Activated gamma-delta T cell treated with anti-CD3 and anti-CD28 coated beads, Interleukin-2, amount 50 U/mL, for 16 hours (primary cell): ENCODE data around the gene CLDN1.

Source experiments
- DNase-seq: peaks from one replicate; pipeline ENCODE4 v3.0.0-alpha.2; 2020; ENCODE audit warnings: low read depth

CLDN1 gene

DNA sequence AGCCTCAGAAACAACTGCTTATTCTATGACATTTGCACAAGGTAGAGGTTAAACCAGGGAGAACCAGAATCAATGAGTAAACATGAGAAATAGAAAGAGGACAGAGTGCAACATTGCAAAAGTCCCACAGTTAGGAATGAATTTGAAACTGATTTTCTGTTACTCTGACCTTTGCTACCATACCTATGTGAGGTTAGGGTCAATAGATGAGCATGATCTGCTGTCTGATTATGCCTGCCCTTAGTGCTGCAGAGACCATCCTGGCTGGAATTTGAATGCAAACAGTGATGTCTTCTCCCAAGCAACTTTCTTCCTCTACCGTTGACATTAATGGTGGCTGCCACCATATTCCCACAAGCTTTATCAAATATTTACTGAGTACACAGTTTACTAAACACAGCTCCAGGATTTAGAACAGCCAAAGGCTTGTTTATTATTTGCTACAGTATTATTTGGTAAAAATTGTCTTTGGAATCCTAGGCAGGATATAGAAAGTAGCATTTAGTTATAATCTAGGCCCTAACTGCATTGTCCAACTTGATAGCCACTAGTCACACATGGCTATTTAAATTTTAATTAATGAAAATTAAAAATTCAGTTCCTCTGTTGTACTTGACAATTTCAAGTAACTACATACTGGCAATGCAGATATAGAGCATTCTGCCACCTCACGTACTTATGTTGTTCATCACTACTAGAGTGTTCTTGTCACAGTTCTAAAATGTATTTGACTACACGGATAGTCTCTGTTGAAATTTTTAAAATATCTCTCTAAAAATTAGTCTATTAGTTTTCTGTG is 8.9 kb upstream of the CLDN1 start:
- no peak for DNase-seq

DNA sequence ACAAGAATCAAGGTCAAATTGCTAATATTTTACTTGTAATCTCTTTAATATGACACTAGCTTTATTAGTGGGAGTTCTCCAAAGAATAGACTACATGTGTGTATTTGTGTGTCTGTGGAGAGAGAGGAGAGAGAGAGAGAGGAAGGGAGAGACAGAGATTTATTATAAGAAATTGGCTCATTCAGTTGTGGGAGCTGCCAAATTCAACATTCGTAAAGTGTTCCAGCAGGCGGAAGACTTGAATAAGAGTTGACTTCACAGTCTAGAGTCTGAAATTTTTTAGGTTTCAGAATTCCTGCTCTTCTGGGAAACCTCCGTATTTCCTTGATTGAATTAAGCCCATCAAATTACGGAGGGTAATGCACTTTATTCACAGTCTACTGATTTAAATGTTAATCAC is 4.7 kb upstream of the CLDN1 start:
- no peak for DNase-seq

DNA sequence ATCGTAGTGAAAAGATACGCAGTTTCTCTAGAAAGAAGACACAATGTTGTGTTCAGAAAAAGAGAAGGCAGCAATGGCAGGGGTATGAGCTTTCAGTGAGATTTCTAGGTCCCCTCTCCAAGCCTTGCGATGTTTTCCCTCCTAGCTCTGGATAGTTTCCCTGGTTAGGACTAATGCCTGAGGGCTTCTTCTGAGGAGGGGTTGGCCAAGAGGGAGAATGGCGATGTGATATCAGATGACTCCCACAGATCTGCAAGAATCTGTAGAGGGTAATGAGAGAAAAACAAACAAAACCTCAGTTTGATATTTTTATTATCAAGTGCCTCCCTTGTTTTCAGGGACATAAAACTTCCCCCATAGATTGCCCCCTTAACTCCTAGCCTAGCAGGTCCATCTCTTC is 4.1 kb upstream of the CLDN1 start:
- DNase-seq, result no peak

DNA sequence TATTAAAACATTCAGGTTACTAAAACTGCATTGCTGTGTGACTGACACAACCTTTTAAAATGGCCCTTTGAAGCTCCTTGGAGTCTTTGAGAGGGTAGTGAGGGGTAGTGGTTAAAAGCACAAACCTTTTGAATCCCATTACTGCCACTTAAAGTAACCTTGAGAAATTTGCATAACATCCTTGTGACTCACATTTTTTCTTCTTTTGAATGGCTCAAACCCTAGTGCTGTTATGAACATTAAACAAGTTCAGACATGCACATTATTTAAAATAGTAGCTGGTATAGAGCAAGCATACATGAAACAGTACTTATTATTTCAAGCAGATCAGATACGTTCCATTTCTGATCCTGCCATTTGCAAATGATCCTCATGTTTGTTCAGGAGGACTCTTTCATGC is 3.7 kb upstream of the CLDN1 start:
- DNase-seq, result no peak

DNA sequence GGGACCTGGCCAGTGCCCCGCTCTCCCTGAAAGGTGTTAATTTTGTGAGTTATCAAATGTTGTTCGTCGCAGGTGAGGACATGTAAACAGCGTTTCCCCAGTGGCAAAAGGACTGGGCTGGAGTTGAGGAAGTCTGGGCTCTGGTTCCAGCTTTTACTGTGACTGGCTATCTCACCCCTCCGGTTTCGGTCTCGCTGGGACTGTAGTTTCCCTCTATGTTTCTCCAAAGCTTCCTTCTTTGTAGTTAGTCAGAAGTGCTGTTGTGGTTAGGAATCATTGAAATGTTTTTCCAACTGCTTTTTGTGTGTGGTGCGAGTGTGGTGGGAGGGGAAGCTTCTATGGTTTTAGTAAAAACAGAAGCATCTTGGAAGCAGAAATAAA is 990 bp upstream of the CLDN1 start:
- DNase-seq, result no peak

DNA sequence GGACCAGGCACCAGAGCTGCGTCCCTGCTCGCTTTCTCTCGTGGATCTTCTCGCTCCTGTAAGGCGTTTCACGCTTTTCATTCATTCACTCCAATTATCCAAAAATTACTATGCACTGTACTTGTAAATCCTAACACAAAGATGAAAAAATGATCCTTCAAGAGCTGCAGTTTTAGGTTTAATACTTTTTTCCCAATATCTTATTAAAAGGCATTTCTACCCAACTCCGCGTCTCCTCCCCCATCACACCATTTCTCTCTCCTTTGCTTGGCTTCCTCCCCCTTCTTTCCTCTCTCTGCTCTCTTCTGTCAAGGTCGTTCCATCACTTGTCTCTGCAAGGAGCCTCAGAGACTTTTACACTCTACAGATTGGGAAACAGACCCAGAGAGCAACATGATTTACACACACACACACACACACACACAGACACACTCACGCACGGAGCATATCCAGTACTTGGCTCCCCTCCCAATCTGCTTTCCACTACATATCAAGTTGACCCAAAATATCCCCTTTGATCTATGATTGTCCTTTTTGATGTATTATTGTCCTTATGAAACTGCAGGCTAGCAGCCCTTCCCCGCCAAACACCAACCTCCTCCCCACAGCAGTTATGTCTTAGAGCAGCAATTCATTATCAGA is 479 bp upstream of the CLDN1 start:
- no peak for DNase-seq

DNA sequence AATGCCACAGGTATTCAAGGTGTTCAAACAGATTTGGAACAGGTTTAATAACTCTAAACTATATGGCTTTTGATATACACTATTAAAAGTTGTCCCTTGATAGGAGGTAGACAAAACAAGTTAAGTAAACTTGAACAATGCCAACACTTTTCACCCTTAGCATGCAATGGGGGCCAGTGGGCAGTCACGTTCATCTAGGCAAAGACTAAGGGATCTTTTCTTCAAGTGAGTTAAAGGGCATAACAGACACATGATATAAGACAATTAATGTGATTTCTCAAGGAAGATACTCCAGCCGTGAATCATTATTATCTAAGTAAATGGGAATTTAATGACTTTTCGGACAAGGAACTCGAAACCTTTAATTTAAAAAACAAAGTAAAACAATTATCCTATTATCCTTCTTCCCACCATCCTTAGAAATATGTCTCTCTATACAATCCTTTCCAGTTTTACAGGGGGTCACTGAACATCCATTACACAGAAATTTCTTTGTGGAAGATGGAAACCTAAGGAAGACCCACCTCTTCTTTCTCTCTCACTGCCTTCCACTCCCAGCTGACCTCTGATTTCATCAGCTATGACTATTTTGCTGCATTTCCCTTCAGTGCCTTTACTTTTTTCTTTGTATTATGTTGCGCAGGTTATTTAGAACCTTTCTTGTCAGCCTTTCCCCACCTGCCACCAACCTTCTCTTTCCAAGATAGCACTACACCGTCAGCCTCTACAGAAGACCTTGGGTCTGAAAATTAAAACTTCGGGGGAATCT is 1.5 kb downstream of the CLDN1 start:
- DNase-seq, result no peak

DNA sequence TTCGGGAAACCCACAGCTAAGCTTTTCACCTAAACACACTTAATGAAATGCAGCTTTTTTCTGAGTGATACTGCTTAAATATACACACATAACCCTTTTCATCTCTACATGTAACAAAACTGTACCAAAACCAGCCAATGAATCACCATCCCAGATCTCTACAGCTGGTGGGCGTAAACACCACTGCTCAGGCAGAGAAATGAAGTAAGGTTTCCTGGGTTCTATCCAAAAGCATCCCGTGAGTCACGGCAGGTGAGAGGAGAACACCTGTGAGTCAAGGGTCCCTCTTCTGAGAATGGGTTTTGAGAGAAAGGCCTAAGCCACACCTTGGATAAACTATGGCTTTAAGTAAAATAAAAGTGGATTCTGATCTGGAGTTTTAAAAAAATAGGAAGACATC is 2.6 kb downstream of the CLDN1 start:
- DNase-seq, result no peak

DNA sequence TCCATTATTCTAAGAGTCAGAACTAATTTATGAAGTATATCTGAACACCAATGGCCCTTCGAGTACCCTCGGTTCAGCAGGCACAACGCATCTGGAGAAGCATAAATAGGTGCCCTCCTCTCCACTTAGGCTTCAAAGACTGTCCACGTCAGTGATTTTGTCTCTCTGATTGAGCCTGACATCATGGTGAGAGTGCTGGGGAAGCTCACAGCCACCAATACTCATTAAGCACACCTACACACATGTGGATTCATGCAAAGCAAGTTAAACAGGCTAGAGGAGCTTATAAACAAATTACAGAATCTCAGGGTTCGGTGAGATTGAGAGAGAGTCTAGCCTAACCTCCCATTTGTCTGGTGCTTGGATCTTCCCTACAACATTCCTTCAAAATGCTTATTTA is 3.6 kb downstream of the CLDN1 start:
- no peak for DNase-seq

DNA sequence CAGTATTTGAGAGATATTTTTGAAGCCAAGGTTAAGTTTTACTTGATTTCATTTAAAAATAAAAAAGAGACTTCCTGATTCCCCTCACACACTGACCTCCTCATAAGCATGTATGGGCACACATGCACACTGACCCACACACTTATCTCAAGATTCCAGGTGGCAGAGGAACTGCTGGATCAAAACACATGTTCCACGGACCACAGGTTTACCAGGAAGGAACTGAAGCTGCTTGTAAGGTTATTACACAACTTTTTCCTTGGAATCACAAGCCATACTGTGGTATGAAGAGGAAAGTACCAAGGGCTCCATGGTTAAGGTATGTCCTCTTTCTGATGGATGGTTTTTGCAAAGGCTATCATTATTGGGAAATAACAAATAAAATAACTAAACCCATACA is 7.5 kb downstream of the CLDN1 start:
- DNase-seq, result no peak

DNA sequence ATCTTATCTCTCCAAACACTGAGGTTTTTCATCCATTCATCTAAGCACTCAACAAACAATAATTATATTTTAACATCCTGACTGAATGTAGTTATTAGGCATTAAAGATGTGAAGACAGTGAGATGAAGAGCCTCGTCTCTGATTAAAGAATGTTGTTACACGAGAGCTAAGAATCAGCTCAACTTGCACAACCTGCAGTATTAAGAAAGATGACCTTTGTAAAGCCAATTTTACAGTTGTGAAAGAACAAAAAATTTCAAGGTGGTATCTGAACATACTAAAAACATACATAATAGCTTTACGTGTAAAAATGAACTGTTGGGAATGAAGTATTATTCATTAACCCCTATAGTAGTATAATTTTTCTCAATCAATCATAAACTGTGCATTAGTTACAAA is 12.8 kb downstream of the CLDN1 start:
- DNase-seq, result no peak

DNA sequence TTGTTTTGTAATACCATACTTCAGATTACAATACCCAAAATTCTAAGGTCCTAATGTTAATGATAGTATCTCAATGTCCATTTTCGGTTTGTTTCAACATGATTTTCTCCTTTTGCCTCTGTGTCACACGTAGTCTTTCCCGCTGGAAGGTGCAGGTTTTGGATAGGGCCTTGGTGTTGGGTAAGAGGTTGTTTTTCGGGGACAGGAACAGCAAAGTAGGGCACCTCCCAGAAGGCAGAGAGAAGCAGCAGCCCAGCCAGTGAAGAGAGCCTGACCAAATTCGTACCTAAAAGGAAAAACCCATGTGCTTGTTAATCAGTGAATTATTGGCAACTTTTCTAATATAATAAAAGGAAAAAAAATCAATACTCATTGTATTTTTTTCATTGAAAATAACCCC is 14.1 kb downstream of the CLDN1 start:
- DNase-seq, result no peak

DNA sequence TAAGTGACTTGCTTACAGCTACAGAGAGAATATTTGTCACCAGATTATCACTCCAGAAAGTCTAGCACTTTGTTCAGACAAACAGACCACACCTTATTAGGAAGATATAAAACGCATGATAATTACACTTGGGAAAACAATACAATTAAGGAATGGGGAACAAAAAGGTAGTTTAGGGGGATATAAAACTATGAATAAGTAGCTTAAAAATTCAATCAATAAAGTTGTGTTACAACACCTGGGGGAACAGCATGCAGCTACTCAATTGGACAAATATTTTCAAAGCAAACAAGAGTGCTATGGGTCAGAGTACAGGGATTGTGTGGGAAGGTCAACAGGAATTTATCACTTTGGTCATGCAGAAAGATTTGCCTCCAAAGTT is 15.1 kb downstream of the CLDN1 start:
- DNase-seq, result no peak

DNA sequence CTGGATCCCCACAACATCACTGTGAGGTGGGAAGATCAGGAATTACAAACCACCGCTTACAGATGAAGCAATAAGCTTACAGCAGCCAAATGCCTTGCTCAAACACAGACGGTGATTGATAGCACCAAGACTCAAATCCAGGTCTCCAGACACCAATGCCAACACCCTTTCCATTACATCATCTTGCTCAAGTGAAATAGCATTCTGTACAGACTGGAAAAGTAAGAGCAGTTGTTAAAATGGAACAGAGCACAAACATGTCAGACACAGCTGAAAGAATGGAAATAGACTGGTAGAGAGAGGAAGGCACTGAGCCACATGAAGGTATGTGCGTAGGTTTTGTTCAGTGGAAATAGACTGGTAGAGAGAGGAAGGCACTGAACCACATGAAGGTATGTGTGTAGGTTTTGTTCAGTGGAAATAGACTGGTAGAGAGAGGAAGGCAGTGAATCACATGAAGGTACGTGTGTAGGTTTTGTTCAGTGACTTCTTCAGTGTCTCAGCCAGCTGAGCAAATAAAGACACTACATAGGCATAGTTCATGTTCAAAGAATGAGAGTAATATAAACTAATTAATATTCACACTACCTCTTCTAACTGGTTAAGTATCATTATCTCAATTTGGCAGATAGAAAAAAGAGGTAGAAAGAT is 15.6 kb downstream of the CLDN1 start:
- DNase-seq, result no peak

DNA sequence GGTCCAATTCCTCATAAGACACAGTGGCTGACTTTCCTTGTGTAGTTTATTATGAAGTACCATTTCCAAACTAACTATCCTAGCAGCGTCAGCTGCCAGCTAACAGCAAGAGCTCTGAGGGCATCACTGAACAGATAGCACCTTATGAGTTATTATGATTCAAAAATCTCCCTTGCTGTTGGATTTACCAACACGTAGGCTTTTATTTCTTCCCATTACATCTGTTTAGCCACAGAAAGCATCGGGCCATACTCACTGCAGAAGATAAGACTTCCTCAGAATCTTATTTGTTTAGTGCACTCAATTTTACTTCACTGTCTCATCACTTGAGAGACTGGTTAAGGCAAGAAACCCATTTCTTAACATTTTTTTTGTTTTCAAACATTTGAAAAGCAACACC is 16.2 kb downstream of the CLDN1 start:
- no peak for DNase-seq

DNA sequence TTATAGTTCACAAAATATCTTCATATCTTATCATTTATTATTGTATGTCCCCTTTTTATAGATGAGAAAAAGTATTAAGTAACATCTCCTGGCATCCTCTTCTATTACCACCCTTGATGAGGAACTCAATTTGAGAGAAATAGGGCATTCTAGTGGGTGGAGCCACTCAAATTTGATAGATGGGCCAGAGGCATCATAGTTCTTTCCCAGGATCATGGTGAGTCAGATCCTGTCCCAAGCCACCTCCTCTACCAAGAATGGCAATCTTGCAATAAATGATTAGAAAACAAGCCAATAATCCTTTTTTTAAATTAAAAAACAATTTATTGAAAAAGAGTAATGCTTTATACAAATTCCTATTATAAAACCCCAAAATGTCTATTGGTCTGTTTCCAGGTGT is 16.8 kb downstream of the CLDN1 start:
- DNase-seq, result no peak

DNA sequence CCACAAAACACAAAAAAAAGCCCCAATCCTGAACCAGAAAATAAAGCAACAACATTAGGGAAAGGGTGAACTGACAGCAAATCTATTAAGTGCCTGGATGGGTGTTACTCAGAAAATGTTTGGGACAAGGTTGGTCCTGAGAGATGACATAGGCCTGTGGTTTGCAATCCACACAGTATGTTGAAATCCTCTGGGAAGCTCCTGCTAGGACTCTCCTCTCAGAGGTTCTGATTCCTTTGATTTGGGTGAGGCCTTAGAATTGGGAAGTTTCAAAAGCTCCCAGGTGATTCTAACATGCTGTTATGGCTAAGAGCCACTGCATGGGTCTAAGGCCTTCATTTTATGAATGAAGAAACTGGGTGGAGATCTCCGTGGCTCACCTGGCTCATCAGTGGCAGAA is 18.4 kb downstream of the CLDN1 start:
- no peak for DNase-seq

DNA sequence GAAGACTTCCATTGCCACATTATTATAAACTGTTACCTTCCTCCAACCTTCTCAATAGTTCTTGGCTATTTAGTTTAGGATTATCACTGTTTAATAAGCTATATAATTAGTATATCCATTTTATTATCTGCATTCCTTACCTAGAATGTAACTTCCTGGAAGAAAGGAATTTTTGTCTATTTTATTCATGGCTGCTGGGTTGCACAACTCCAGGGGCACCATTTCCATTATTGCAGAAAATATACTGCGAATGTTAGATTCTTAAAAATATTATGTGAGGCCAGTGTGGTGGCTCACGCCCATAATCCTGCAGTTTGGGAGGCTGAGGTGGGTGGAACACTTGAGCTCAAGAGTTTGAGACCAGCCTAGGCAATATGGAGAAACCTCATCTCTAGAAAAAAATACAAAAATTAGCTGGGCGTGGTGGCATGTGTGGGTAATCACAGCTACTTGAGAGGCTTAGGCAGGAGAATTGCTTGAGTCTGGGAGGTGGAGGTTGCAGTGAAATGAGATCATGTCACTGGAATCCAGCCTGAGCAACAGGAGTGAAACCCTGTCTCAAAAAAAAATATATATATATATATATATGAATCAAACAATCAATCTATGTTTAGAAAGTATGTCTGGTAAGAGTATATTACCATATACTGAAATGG is 19.9 kb downstream of the CLDN1 start:
- DNase-seq, result no peak

DNA sequence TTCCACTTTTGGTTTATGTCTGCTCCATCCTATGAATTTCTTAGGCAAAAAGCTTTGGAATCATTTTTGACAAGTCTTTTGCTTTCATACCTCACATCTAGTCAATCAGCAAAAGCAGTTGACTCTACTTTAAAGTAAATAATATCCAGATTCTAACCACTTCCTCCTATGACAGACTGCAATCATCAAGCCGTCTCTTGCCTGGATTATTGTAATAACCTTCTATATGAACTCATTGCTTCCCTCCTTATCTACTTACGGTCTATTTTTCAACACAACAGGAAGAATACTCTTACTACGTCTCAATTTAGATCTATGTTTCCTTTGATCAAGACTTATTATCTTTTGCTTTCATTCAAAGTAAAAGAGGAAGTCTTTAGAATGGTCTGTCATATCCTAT is 20.7 kb downstream of the CLDN1 start:
- DNase-seq, result no peak

DNA sequence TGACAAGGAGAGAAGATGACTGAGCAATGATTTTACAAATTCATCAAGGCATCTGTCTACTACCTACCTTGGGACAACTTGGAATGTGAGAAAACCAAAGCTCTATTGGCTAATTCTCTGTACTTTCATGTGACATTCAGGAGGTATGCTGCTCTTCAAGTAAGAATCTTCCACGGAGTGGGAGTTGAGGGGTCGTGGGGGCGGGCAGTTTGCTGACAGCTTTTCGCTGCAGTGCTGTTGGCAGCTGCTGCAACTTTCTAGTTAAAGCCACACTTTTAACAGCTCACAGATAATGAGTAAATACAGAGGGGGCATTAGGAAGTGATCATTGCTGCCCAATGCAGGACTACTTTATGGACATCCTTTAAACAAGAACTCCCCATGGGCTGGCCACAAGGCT is 22.3 kb downstream of the CLDN1 start:
- DNase-seq, result no peak

DNA sequence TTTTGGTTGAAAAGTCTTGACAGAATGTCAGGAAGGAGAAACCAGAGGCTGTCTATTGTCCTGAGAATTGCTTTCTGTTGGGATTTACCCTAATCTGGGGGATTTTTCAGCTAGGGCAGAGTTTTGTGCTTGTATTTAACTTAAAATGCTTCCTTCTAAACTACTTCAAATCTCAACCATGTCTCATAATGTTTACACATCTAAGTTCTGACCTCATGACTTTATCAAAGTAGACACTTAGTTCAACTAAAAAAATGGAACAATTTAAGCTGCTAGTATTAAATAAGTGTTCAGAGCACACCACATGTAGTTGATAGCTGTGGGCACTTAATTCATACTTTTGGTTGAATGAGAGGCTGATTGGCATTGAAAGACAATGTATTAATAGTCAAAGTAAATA is 28.2 kb downstream of the CLDN1 start:
- no peak for DNase-seq

DNA sequence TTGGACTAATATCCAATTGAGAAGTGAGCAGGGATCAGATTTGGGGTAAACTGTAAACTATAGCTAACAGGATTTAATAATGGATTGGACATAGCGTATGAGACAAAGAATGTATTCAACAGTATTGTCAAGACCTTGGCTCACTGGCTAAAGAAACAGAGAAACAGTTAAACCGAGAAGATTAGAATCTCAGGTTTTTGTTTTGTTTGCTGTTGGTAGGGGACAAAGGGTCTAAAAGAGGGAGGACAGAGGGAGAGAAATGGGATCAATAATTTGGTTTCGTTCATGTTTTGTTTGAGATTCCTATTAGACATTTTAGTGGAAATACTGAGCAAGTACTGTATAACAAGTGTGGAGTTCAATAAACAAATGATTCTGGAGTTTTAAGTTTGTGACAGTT is 28.6 kb downstream of the CLDN1 start:
- no peak for DNase-seq
